GM19324 (cell line): ENCODE measurements around the gene MYL12A.
"Not testable (repeated sequence)": the region's sequence is repeated elsewhere in the genome, so short reads cannot be mapped to it uniquely, and the experiment has no call there.

Experiments
- ATAC-seq: cut with Tn5 transposase; IDR thresholded peaks from one replicate; pipeline ENCODE4 v1.9.1; 2021; ENCODE audit warnings: mild to moderate bottlenecking, moderate library complexity; ENCODE audit not compliant: unreplicated experiment, low FRiP score

Gene MYL12A

DNA sequence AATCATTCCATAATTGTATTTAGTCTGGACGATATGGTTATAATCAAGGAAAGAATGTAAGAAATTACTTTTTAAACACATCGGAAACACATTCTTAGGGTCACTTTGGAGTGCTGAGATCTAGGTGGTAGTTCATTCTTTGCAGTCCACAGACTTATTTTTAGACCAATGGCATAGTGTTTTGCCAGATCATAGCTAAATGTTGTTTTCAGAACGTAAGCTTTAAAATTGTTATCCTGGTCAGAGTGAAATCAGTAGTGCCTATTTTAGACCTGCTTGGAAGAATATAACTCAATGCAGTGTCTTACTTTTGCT lies 4.3 kb downstream of the MYL12A start:
- ATAC-seq: no peak

DNA sequence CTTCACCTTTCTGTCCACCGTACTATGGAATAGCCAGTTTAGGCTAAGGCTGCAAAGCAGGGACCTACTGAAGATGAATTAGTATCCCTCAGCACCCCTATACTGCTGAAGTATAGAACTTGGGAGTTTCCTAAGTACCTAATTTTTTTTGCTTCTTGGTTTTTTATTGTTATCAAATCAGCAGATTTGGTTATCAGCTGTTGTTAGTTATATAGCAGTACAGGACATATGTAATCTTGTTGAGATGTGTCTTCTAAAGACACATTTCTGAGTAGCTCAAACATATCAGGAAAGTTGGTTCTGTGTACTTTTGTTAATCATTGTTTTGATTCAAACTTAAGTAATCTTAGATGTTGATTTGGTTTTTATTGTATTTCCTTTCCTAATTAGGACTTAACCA lies 5.2 kb downstream of the MYL12A start:
- no peak for ATAC-seq

GRCh38 chr18:3254725-3255124 lies 7.1 kb downstream of the MYL12A start:
- no peak for ATAC-seq

DNA sequence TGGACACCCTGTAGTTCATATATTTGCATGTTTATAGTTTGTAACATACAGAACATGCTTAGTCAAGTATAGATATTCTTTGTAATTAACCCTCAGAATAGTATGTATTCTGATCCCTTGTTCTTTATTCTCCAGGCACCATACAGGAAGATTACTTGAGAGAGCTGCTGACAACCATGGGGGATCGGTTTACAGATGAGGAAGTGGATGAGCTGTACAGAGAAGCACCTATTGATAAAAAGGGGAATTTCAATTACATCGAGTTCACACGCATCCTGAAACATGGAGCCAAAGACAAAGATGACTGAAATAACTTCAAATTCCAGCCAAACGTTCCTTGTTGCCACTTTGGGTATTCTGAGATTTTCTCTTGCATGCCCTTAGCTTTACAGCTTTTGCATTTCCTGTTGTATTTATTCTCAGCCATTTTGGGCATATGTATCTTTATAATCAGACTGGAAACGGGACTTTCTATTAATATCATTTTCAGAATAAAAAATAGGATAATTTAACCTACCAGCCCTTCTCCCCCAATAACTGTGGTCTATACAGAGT lies 8.1 kb downstream of the MYL12A start:
- ATAC-seq: no peak

GRCh38 chr18:3256693-3257626 lies 9.4 kb downstream of the MYL12A start:
- no peak for ATAC-seq

DNA sequence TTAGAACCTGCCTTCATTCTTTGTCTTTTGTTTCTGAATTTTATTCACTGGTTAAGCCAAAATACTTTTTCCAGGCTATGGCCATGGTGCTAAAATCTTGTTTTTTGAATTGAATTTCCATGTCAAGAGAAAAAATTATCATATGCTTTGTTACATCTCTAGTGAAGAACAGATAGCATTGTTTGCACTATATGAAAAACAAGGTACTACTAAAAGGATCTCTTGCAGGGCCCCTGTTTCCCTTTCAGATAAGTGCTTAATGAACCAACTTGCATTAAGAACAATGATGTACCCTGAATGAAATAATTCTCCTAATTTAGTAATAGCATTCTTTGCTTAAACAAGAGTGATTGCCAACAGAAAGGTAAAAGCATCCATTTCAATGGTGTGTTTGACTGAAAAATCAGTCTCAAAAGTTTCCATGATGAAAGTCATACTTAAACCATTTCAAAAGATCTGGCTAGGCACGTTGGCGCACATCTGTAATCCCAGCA lies 10.1 kb downstream of the MYL12A start:
- ATAC-seq: no peak

DNA sequence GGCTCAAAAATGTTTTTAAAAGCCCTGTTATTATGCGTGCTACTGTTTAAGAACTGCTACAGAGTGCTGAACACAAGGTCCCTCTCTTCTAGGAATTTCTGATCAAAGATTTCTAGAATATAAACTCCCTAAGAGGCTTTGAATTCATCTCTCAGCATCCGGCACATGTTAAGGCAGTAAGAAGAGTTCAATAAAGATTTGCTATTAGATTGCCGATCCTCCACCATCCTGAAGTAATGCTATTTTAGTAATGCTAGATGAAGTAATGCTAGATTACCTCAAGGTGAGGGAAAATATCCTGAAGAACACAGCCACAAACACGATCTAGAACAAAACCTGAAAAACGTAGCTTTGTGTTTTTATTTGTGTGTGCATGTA lies 13.4 kb downstream of the MYL12A start:
- no peak for ATAC-seq

DNA sequence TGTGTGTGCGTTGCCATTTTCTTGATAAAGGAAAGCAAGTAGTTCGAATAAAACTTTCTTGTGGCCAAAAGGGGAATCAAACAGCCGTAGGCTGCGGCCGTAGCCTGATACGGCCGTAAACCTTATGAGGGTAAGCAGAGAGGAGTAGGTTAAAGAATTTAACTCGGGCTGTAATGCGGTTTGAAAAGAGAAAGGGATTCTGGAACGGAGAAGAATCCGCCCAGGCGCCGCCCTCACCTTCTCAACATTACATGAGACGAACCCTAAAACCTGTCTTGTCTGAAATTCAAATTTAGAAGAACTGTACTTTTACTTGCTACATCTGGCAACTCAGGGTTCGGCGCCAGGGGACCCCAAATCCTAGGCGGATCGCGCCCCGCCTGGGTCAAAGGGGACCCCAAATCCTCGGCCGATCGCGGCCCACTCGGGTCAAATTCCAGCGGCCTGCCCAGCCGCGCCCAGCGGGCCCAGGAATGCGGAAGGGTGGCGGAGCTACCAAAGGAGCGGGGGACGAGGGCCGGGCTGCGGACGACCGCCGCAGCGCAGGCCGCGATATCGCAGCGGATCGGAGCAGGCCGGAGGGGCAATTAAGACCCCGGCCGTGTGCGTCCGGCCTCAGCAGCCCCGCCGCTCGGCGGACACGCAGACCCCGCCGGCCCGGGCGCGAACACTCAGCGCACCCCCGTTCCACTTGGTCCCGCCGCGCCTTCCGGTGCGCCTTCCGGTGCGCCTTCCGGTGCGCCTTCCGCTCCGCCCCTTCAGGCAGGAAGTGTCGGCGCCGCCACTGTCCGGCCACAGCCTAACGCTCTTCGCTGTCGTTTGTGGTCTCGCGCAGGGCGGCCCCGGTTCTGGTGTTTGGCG lies 14.0 kb downstream of the MYL12A start, which contains the start of gene MYL12B:
Gene MYL12B, plus strand, starts transcription at position 761 of the 861 bp plus-strand sequence. CDS start 10,766 bp downstream, outside the sequence.
- ATAC-seq: peak; percentile 95

DNA sequence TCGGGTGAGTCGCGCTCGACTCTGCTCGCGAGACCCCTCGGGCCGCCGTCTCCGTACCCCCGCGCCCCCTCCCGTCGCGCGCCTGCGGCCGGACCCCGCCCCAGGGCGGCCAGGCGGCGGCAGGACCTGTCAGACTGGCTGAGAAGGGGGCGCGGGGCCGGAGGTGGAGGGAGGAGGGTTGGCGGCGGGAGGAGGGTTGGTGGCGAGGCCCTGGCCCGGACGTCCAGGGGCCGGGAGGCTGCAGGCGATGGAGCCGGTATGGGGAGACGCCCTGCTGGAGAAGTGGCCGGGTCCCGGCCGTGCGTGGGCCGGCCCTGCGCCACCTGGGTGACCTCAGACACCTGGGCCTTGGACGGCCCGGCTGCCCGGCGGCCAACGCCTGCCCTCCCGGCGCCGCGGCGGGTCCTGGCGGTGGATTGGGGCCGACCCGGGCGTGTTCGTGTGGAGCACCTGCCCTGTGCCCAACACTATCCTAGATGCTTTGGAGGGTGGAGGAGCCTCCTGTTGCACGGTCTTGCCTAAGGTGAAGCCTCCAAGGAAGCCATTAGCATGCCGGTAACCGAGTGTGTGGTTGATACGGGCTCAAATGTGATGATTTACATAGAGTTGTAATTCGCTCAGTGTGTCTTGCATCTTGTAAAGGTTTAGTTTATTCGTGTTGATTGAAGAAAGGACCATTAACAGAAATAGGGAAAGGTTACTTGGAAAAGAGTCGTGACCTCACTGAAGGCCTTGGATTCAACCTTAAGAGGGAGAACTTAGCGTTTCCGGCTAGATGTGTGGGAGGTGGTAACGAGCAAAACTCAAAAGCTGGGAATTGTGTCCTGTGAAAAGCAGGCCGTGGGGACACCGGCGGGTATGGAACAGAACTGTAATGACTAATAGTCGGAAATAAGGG lies 14.9 kb downstream of the MYL12A start:
- ATAC-seq: peak; percentile 42

GRCh38 chr18:3263132-3263700 lies 15.6 kb downstream of the MYL12A start:
- ATAC-seq: no peak

DNA sequence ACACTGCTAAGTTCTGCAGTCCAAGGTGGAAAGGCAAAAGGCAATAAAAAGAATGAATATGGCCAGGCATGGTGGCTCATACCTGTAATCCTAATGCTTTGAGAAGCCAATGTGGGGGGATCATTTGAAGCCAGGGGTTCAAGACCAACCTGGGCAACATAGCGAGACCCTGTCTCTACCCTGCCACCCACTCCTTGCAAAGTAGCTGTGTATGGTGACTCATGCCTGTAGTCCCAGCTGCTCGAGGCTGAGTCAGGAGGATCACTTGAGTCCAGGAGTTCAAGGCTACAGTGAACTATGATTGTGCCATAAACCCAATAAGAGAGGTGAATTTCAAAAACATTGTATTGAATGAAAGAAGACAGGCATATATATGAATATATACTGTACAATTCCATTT lies 16.8 kb downstream of the MYL12A start:
- ATAC-seq: no peak

DNA sequence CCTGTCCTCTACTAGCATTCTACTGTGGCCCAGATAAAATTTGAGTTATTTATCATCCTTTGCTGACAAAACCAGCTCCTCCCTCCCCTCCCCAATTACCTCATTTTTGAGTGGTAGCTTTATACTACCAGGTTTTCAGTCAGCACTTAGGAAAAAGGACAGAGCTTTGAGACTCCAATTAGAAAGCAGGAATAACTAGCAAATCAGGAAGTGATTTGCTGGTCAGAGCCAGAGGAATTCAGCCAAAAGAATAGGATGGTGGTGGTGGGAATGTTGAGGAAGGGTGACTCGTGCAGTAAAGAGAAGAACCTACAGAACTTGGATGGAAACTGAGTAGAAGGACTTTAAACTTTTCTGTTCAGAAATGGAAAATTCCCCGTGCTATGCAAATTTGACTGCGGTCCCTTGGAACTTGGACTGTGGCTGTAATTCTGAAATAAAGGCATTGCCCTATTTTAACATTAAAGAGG lies 18.0 kb downstream of the MYL12A start:
- no peak for ATAC-seq

DNA sequence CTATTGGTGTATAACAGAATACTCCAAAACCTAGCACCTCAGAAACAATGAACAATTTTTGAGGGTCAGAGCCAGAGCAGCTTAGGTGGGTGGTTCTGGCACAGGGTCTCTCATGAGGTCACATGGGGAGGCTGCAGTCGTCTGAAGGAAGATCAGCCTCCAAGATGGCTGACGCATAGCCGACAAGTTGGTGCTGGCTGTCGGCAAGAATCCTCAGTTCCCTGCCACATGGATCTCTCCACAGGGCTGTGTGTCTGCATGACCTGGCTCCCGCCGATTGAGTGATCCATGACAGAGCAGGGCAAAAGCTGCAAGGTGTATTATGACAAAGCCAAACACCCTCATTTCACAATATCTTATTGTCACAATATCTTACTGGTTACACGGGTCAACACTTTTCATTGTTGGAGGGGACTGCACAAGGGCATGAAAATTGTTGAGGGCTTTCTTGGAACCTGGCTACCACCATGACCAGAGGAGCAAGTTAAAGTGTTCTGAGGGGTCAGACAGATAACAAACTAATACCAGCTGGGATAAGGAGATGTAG lies 18.5 kb downstream of the MYL12A start:
- no peak for ATAC-seq

DNA sequence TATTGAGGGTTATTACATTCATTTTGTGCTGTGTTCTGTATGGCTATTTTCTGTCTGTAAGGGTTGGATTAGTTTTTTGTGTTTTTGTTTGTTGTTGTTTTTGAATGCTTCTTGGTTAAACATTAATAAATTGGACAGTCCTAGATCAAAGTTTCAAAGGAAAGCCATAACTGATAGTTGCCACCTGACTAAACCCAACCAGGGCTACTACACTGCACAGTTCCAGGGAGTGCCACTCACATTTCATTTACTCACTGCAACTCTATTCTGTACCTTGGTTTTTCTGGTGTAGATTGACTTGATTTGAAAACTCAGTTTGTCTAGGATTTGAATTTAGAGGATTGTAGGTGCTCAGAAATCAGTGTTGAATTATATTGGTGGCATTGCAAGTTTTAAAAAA lies 20.7 kb downstream of the MYL12A start:
- no peak for ATAC-seq

GRCh38 chr18:3269241-3269913 lies 21.8 kb downstream of the MYL12A start:
- no peak for ATAC-seq

- ATAC-seq: no peak
Measured at GRCh38 chr18:3269914-3270299, 22.3 kb downstream of the MYL12A start.

GRCh38 chr18:3273042-3273441 lies 25.4 kb downstream of the MYL12A start:
- ATAC-seq: no peak

GRCh38 chr18:3277643-3278213 lies 30.1 kb downstream of the MYL12A start:
- ATAC-seq: not testable (repeated sequence)
